A549 (cell line): ENCODE data around the gene ZNF423. TPM values are rescaled to one million over a fixed set of nuclear protein-coding genes. Genes with fewer than 3 reads are reported as not detected.

Source experiments
- ATAC-seq, 2 experiments: fragments of 200-7000 bp in 1 of 2; fragments of >200 bp in 1 of 2; cut with Nextera tagmentation in 1 of 2; cut with Tn5 transposase in 1 of 2; 3 replicates each; pipeline versions ENCODE4 v1.8.0 to v1.9.1; 2018 to 2020; ENCODE audit warnings: mild to moderate bottlenecking in 1 of 2, moderate library complexity in 1 of 2
- CTCF ChIA-PET: fragments of 300-600 bp; sonication (Branson Sonifier 250); formaldehyde crosslinking; extraction: SDS; loops from one replicate; lab custom pipeline; 2021; ENCODE audit warnings: antibody characterized with exemption, inconsistent platforms; lab: Yijun Ruan, JAX
- POLR2A ChIA-PET: fragments of 350-600 bp; formaldehyde crosslinking; extraction: SDS; loops from one replicate; lab custom pipeline; 2021; ENCODE audit warnings: antibody characterized with exemption, inconsistent platforms; lab: Yijun Ruan, JAX
- DNase-seq, 2 experiments: peaks; one replicate each; pipeline versions ENCODE4 v3.0.0 to v3.0.0-alpha.2; 2011 to 2016; ENCODE audit warnings: low read depth in 1 of 2, low spot score in 1 of 2
- FAIRE-seq: peaks from 2 replicates; lab custom pipeline; 2011; peaks lifted over from hg19 to GRCh38; lab: Jason Lieb, UNC
- H3K27ac ChIP-seq, 2 experiments: fragments of >200 bp; sonication (Bioruptor Twin); formaldehyde crosslinking; 3 replicates each; pipeline ENCODE4 v1.5.1; 2016 to 2017
- H3K4me1 ChIP-seq: fragments of >200 bp; sonication (Bioruptor Twin); formaldehyde crosslinking; 3 replicates; pipeline ENCODE4 v1.6.1; 2016
- H3K4me2 ChIP-seq: fragments of >200 bp; sonication (Bioruptor Twin); formaldehyde crosslinking; 3 replicates; pipeline ENCODE4 v1.6.1; 2016
- H3K4me3 ChIP-seq: fragments of >200 bp; sonication (Bioruptor Twin); formaldehyde crosslinking; 3 replicates; pipeline ENCODE4 v1.5.1; 2016
- H3K9me3 ChIP-seq: fragments of >200 bp; sonication (Bioruptor Twin); formaldehyde crosslinking; 3 replicates; pipeline ENCODE4 v1.6.1; 2016
- CBX2 ChIP-seq: fragments of 200-600 bp; sonication (generic); IDR thresholded peaks from 2 replicates; pipeline ENCODE4 v1.6.1; 2016; ENCODE audit warnings: low read depth, mild to moderate bottlenecking, borderline replicate concordance
- CBX8 ChIP-seq: fragments of 200-600 bp; sonication (generic); IDR thresholded peaks from 2 replicates; pipeline ENCODE4 v1.6.1; 2016
- CHD4 ChIP-seq: fragments of 200-600 bp; sonication (generic); IDR thresholded peaks from 2 replicates; pipeline ENCODE4 v1.6.1; 2016; ENCODE audit warnings: antibody characterized with exemption, mild to moderate bottlenecking, borderline replicate concordance
- EHF ChIP-seq: fragments of 250-450 bp; sonication (Bioruptor Pico); IDR thresholded peaks from 2 replicates; pipeline ENCODE4 v1.5.0; 2020; ENCODE audit warnings: mild to moderate bottlenecking
- EP300 ChIP-seq, 2 experiments: fragments of >200 bp; sonication (Bioruptor Twin); formaldehyde crosslinking; IDR thresholded peaks; 2 replicates in 1 of 2; 3 replicates in 1 of 2; pipeline ENCODE4 v1.6.1; 2016 to 2017
- FOSB ChIP-seq: fragments of 250-450 bp; sonication (Bioruptor Pico); IDR thresholded peaks from 2 replicates; pipeline ENCODE4 v1.5.0; 2020; ENCODE audit warnings: mild to moderate bottlenecking, moderate library complexity
- FOSL2 ChIP-seq, 2 experiments: fragments of 450-650 bp in 1 of 2; fragments of >200 bp in 1 of 2; sonication (Bioruptor Twin) in 1 of 2; formaldehyde crosslinking; IDR thresholded peaks; 2 replicates each; pipeline versions ENCODE4 v1.5.0 to v1.6.1; 2016 to 2020; ENCODE audit warnings: mild to moderate bottlenecking in 1 of 2, moderate library complexity in 1 of 2
- FOXS1 ChIP-seq: fragments of 250-450 bp; sonication (Bioruptor Pico); IDR thresholded peaks from 2 replicates; pipeline ENCODE4 v1.5.0; 2020; ENCODE audit warnings: mild to moderate bottlenecking, moderate library complexity
- HES2 ChIP-seq: fragments of >200 bp; sonication (Bioruptor Twin); formaldehyde crosslinking; IDR thresholded peaks from 2 replicates; pipeline ENCODE4 v1.6.1; 2016
- HMGXB4 ChIP-seq: fragments of 250-450 bp; sonication (Bioruptor Pico); IDR thresholded peaks from 2 replicates; pipeline ENCODE4 v1.5.0; 2021; ENCODE audit warnings: mild to moderate bottlenecking, moderate library complexity, borderline replicate concordance
- HOXA7 ChIP-seq: fragments of 250-450 bp; sonication (Bioruptor Pico); IDR thresholded peaks from 2 replicates; pipeline ENCODE4 v1.5.0; 2020; ENCODE audit warnings: mild to moderate bottlenecking, moderate library complexity
- HOXB13 ChIP-seq: fragments of 250-450 bp; sonication (Bioruptor Pico); IDR thresholded peaks from 2 replicates; pipeline ENCODE4 v1.5.0; 2020; ENCODE audit warnings: low read depth, mild to moderate bottlenecking, moderate library complexity
- KDM1A ChIP-seq: fragments of 200-600 bp; sonication (generic); IDR thresholded peaks from 2 replicates; pipeline ENCODE4 v1.6.1; 2016; ENCODE audit warnings: low read depth, mild to moderate bottlenecking
- MAFK ChIP-seq: fragments of 450-650 bp; IDR thresholded peaks from 2 replicates; pipeline ENCODE4 v1.6.1; 2014; ENCODE audit not compliant: partially characterized antibody
- MAX ChIP-seq: IDR thresholded peaks from 2 replicates; pipeline ENCODE4 v1.6.1; 2012
- MAZ ChIP-seq: fragments of 150-350 bp; IDR thresholded peaks from 2 replicates; pipeline ENCODE4 v1.6.1; 2014; ENCODE audit warnings: antibody characterized with exemption, low read depth, low read length, borderline replicate concordance
- NFE2L2 ChIP-seq: fragments of 150-350 bp; conservative IDR thresholded peaks from 2 replicates; pipeline ENCODE4 v1.6.1; 2014; ENCODE audit warnings: low read length
- PHF8 ChIP-seq: fragments of 200-600 bp; sonication (generic); IDR thresholded peaks from 2 replicates; pipeline ENCODE4 v1.6.1; 2016; ENCODE audit warnings: low read depth, mild to moderate bottlenecking, antibody characterized with exemption, moderate library complexity, borderline replicate concordance
- RCOR1 ChIP-seq: fragments of 150-350 bp; IDR thresholded peaks from 2 replicates; pipeline ENCODE4 v1.6.1; 2014; ENCODE audit warnings: antibody characterized with exemption, low read length, low read depth
- RFX5 ChIP-seq: fragments of 450-650 bp; IDR thresholded peaks from 2 replicates; pipeline ENCODE4 v1.7.1; 2014; ENCODE audit warnings: antibody characterized with exemption, mild to moderate bottlenecking, moderate library complexity
- RNF2 ChIP-seq: fragments of 200-600 bp; sonication (generic); IDR thresholded peaks from 2 replicates; pipeline ENCODE4 v1.6.1; 2016; ENCODE audit warnings: low read depth, mild to moderate bottlenecking, antibody characterized with exemption, moderate library complexity, borderline replicate concordance
- SMC3 ChIP-seq: fragments of >200 bp; sonication (Bioruptor Twin); formaldehyde crosslinking; IDR thresholded peaks from 3 replicates; pipeline ENCODE4 v1.6.1; 2018; ENCODE audit warnings: inconsistent platforms
- SREBF2 ChIP-seq: fragments of 450-650 bp; IDR thresholded peaks from 2 replicates; pipeline ENCODE4 v1.6.1; 2014; ENCODE audit warnings: mild to moderate bottlenecking, moderate library complexity
- TP53 ChIP-seq: fragments of 250-450 bp; sonication (Bioruptor Pico); IDR thresholded peaks from 2 replicates; pipeline ENCODE4 v1.5.0; 2021; ENCODE audit warnings: mild to moderate bottlenecking, moderate library complexity
- USF2 ChIP-seq: fragments of 450-650 bp; IDR thresholded peaks from 2 replicates; pipeline ENCODE4 v1.6.1; 2014; ENCODE audit warnings: antibody characterized with exemption
- ZSCAN20 ChIP-seq: fragments of 250-450 bp; sonication (Bioruptor Pico); IDR thresholded peaks from 2 replicates; pipeline ENCODE4 v1.8.0; 2022; ENCODE audit warnings: mild to moderate bottlenecking, moderate library complexity
- WGBS: methylation state at CpG from one replicate; pipeline ENCODE4 v1.1.6; 2017; ENCODE audit errors: missing lambda C conversion rate; 5-methylcytosine and 5-hydroxymethylcytosine counted together
- polyA plus RNA-seq, 4 experiments: library from polyadenylated mRNA; depleted of rRNA in 3 of 4; stranded (reverse); fragments of >200 nt; fragmentation: RNase III in 1 of 4; extraction: RNeasy Plus Mini Kit Qiagen cat#74134 plus additional on column Dnase treatment in 1 of 4; gene quantifications; 2 replicates in 3 of 4; 3 replicates in 1 of 4; pipeline ENCODE4 v1.2.3, GENCODE V29; 2011 to 2017
- TF ChIP-seq, protein P1 (sequence below): fragments of 200-600 bp; sonication (generic); IDR thresholded peaks from 2 replicates; pipeline ENCODE4 v1.6.1; 2016; ENCODE audit warnings: antibody characterized with exemption, mild to moderate bottlenecking, moderate library complexity

Gene ZNF423
- polyA plus RNA-seq, 2 of the 4 experiments (the other 2 are of a cell fraction): 0.04 to 0.10 TPM

DNA sequence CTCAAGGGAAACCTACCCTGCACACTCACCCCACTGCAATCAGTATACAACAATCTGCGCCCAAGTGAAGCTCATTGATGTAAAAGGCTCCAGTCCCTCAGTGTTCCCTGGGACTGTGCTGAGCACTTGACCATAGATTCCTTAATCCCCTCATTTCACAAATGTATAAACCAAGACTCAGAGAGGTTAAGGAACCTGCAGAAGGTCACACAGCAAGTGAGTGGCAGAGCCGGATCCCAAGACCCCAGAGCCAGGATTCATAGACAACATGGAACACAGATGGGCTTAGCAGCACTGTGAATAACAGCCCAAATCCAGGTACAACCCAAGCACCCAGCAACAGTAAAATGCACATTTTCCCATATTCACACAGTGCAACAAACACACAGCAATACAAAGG lies 256.6 kb downstream of the ZNF423 start:
- H3K9me3 ChIP-seq: no peaks in the 10 kb centered on the region
- H3K4me2 ChIP-seq: no peak overlapping the region
- FAIRE-seq: no peak
- TF ChIP-seq RNF2 (no peak), NFE2L2 (no peak), MAFK (no peak), RCOR1 (no peak), SMC3 (no peak), ZSCAN20 (CRISPR knock-in tag) (no peak), EP300 (IDR thresholded peaks at IDR 0.05) (no peak), CBX8 (no peak), PHF8 (no peak), CHD4 (no peak), HOXB13 (CRISPR knock-in tag) (no peak), HES2 (no peak)
- TF ChIP-seq, all 56 proteins: peak for 0
- ChIA-PET POLR2A (no interaction called here), CTCF (interaction anchor here (1.6 kb wide), 1 partner anchor 106 kb away, joined by 4 read pairs; no protein-coding TSS in a partner anchor)
- DNase-seq: no peak
- Histone ChIP-seq H3K27ac (no peak overlapping the region), H3K4me3 (no peak overlapping the region), H3K4me1 (no peaks in the 10 kb centered on the region)
- no peak for ATAC-seq
- WGBS: 42% methylated on average over 2 of the region's 2 CpGs

- FAIRE-seq: no peak
- no peak for ATAC-seq
- Histone ChIP-seq H3K9me3 (no peaks in the 10 kb centered on the region), H3K27ac (no peak overlapping the region), H3K4me2 (no peak overlapping the region), H3K4me3 (no peak overlapping the region), H3K4me1 (no peaks in the 10 kb centered on the region)
- WGBS: 31% methylated on average over 8 of the region's 8 CpGs
- POLR2A ChIA-PET: no interaction called here
- CTCF ChIA-PET: interaction anchor here (2.3 kb wide), 1 partner anchor 190 kb away, joined by 9 read pairs; no protein-coding TSS in a partner anchor
- DNase-seq: no peak
- no peak for TF ChIP-seq RNF2
- TF ChIP-seq, all 56 proteins: peak for 0
These were observed 257.3 kb downstream of the ZNF423 start for GRCh38 chr16:49598383-49599170.

- Histone ChIP-seq H3K4me1 (no peaks in the 10 kb centered on the region), H3K9me3 (no peaks in the 10 kb centered on the region), H3K4me3 (no peak overlapping the region), H3K27ac (no peak overlapping the region), H3K4me2 (no peak overlapping the region)
- ChIA-PET CTCF (interaction anchor here (0.7 to 2.3 kb wide), 3 partner anchors 10 to 190 kb away, joined by 4 to 9 read pairs (median 4); no protein-coding TSS in a partner anchor), POLR2A (no interaction called here)
- no peak for FAIRE-seq
- no peak for ATAC-seq
- 39% methylated on average over 2 of the region's 2 CpGs for WGBS
- no peak for DNase-seq
- TF ChIP-seq HOXA7 (CRISPR knock-in tag): no peak
- no peak for TF ChIP-seq EP300 (IDR thresholded peaks at IDR 0.05)
- TF ChIP-seq HMGXB4: no peak
- TF ChIP-seq FOSB (CRISPR knock-in tag): no peak
- no peak for TF ChIP-seq MAX
- no peak for TF ChIP-seq USF2
- TF ChIP-seq MAZ: no peak
- TF ChIP-seq FOSL2 (IDR thresholded peaks at IDR 0.05): no peak
- no peak for TF ChIP-seq FOSL2 (CRISPR knock-in tag; IDR thresholded peaks at IDR 0.05)
- TF ChIP-seq, protein P1, sequence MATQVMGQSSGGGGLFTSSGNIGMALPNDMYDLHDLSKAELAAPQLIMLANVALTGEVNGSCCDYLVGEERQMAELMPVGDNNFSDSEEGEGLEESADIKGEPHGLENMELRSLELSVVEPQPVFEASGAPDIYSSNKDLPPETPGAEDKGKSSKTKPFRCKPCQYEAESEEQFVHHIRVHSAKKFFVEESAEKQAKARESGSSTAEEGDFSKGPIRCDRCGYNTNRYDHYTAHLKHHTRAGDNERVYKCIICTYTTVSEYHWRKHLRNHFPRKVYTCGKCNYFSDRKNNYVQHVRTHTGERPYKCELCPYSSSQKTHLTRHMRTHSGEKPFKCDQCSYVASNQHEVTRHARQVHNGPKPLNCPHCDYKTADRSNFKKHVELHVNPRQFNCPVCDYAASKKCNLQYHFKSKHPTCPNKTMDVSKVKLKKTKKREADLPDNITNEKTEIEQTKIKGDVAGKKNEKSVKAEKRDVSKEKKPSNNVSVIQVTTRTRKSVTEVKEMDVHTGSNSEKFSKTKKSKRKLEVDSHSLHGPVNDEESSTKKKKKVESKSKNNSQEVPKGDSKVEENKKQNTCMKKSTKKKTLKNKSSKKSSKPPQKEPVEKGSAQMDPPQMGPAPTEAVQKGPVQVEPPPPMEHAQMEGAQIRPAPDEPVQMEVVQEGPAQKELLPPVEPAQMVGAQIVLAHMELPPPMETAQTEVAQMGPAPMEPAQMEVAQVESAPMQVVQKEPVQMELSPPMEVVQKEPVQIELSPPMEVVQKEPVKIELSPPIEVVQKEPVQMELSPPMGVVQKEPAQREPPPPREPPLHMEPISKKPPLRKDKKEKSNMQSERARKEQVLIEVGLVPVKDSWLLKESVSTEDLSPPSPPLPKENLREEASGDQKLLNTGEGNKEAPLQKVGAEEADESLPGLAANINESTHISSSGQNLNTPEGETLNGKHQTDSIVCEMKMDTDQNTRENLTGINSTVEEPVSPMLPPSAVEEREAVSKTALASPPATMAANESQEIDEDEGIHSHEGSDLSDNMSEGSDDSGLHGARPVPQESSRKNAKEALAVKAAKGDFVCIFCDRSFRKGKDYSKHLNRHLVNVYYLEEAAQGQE: no peak
- no peak for TF ChIP-seq MAFK
- no peak for TF ChIP-seq CBX2
- TF ChIP-seq TP53 (CRISPR knock-in tag): no peak
- TF ChIP-seq RFX5: no peak
- no peak for TF ChIP-seq FOXS1
- TF ChIP-seq CHD4: no peak
- TF ChIP-seq EHF: no peak
- no peak for TF ChIP-seq KDM1A
- TF ChIP-seq SREBF2: no peak
These were observed 258.1 kb downstream of the ZNF423 start for GRCh38 chr16:49597796-49598195.
